HG02642 (cell line): ENCODE data around the gene ARL4C.
"Not testable (repeated sequence)": the region's sequence is repeated elsewhere in the genome, so short reads cannot be mapped to it uniquely, and the experiment has no call there.

Experiments
- ATAC-seq: cut with Tn5 transposase; IDR thresholded peaks from one replicate; pipeline ENCODE4 v1.9.1; 2021; ENCODE audit warnings: mild to moderate bottlenecking; ENCODE audit not compliant: unreplicated experiment, poor library complexity

The ARL4C gene

GRCh38 chr2:234479465-234479864, 17.4 kb downstream of the ARL4C start:
- ATAC-seq: no peak

- ATAC-seq: no peak
Measured at GRCh38 chr2:234478121-234478858, 18.6 kb downstream of the ARL4C start.

- ATAC-seq: no peak
Measured at GRCh38 chr2:234476766-234477165, 20.1 kb downstream of the ARL4C start.

- ATAC-seq: no peak
Measured at GRCh38 chr2:234474654-234475053, 22.2 kb downstream of the ARL4C start.

- no peak for ATAC-seq
Measured at GRCh38 chr2:234472155-234472554, 24.7 kb downstream of the ARL4C start.

GRCh38 chr2:234469972-234470371, 26.9 kb downstream of the ARL4C start:
- ATAC-seq: no peak

- no peak for ATAC-seq
Measured at GRCh38 chr2:234469251-234469845, 27.5 kb downstream of the ARL4C start.

- no peak for ATAC-seq
Measured at GRCh38 chr2:234468503-234468902, 28.4 kb downstream of the ARL4C start.

GRCh38 chr2:234467289-234467688, 29.6 kb downstream of the ARL4C start:
- no peak for ATAC-seq

GRCh38 chr2:234464291-234464645, 32.6 kb downstream of the ARL4C start:
- ATAC-seq: no peak

GRCh38 chr2:234463626-234464290, 33.1 kb downstream of the ARL4C start:
- ATAC-seq: no peak

- no peak for ATAC-seq
Measured at GRCh38 chr2:234462218-234462992, 34.5 kb downstream of the ARL4C start.

- no peak for ATAC-seq
Measured at GRCh38 chr2:234459401-234460009, 37.4 kb downstream of the ARL4C start.

GRCh38 chr2:234458466-234458865, 38.4 kb downstream of the ARL4C start:
- no peak for ATAC-seq

- no peak for ATAC-seq
Measured at GRCh38 chr2:234457421-234457820, 39.5 kb downstream of the ARL4C start.

GRCh38 chr2:234455246-234455645, 41.6 kb downstream of the ARL4C start:
- ATAC-seq: not testable (repeated sequence)

- ATAC-seq: no peak
Measured at GRCh38 chr2:234454433-234454832, 42.4 kb downstream of the ARL4C start.

- no peak for ATAC-seq
Measured at GRCh38 chr2:234453216-234453615, 43.7 kb downstream of the ARL4C start.

GRCh38 chr2:234451852-234452625, 44.8 kb downstream of the ARL4C start:
- no peak for ATAC-seq

GRCh38 chr2:234451242-234451641, 45.6 kb downstream of the ARL4C start:
- ATAC-seq: no peak
